Measurements from ENCODE around the gene ASTN2.

DNA sequence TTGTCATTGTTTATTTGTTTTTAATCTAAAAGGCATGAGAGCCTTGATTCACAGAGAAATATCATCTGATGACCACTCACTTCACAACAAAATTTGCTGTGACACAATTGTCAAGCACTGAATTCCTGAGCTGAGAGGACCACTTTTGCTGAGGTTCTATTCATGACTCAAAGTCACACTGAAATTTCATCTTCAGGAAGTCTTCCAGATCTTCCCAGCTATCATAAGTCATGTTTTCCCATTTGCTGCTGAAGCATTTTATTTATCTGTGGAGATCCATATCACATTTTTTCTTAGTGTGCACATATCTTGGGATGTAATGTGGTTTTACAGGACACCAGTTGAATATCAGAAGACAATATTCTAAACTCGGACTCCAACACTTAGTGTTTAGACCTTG, 982.8 kb downstream of the ASTN2 start:
- TF ChIP-seq MAX (IDR thresholded peaks at IDR 0.05) (no peak), SMC3 (IDR thresholded peaks at IDR 0.05) (no peak), POLR2A (IDR thresholded peaks at IDR 0.05; ENCODE audit: low read length) (no peak)
- TF ChIP-seq, protein P1, sequence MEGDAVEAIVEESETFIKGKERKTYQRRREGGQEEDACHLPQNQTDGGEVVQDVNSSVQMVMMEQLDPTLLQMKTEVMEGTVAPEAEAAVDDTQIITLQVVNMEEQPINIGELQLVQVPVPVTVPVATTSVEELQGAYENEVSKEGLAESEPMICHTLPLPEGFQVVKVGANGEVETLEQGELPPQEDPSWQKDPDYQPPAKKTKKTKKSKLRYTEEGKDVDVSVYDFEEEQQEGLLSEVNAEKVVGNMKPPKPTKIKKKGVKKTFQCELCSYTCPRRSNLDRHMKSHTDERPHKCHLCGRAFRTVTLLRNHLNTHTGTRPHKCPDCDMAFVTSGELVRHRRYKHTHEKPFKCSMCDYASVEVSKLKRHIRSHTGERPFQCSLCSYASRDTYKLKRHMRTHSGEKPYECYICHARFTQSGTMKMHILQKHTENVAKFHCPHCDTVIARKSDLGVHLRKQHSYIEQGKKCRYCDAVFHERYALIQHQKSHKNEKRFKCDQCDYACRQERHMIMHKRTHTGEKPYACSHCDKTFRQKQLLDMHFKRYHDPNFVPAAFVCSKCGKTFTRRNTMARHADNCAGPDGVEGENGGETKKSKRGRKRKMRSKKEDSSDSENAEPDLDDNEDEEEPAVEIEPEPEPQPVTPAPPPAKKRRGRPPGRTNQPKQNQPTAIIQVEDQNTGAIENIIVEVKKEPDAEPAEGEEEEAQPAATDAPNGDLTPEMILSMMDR (IDR thresholded peaks at IDR 0.05): no peak
